ENCODE data around the gene ARHGAP18. TPM values are rescaled to one million over a fixed set of nuclear protein-coding genes. Genes with fewer than 3 reads are reported as not detected.
A peak's percentile ranks its signal among the peaks of the same experiment; 100 is the strongest.

Gene ARHGAP18
- total and polyA plus RNA-seq, 10 of the 15 experiments (the other 5 are each of a cell fraction or from before 2014, with no cell fraction given), result 18.2 to 52.2 (median 31.7) TPM

GRCh38 chr6:129748901-129749748 is 39.1 kb upstream of the ARHGAP18 start (continued):
- TF ChIP-seq ZNF592 (IDR thresholded peaks at IDR 0.05), result no peak
- TF ChIP-seq JUND (IDR thresholded peaks at IDR 0.05; ENCODE audit: low read depth, low read length), result no peak
- no peak for TF ChIP-seq MYB (IDR thresholded peaks at IDR 0.05; ENCODE audit: borderline replicate concordance, low read depth, low read length)
- TF ChIP-seq NFYA (IDR thresholded peaks at IDR 0.05; ENCODE audit: borderline replicate concordance, low read depth, low read length), result no peak
- no peak for TF ChIP-seq ATF3 (IDR thresholded peaks at IDR 0.05; ENCODE audit: borderline replicate concordance, extremely low read depth, low read depth, low read length)
- TF ChIP-seq, protein P1, sequence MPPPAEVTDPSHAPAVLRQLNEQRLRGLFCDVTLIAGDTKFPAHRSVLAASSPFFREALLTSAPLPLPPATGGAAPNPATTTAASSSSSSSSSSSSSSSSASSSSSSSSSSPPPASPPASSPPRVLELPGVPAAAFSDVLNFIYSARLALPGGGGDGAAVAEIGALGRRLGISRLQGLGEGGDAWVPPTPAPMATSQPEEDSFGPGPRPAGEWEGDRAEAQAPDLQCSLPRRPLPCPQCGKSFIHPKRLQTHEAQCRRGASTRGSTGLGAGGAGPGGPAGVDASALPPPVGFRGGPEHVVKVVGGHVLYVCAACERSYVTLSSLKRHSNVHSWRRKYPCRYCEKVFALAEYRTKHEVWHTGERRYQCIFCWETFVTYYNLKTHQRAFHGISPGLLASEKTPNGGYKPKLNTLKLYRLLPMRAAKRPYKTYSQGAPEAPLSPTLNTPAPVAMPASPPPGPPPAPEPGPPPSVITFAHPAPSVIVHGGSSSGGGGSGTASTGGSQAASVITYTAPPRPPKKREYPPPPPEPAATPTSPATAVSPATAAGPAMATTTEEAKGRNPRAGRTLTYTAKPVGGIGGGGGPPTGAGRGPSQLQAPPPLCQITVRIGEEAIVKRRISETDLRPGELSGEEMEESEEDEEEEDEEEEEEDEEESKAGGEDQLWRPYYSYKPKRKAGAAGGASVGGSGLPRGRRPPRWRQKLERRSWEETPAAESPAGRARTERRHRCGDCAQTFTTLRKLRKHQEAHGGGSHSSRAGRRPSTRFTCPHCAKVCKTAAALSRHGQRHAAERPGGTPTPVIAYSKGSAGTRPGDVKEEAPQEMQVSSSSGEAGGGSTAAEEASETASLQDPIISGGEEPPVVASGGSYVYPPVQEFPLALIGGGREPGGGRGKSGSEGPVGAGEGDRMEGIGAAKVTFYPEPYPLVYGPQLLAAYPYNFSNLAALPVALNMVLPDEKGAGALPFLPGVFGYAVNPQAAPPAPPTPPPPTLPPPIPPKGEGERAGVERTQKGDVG (CRISPR knock-in tag; IDR thresholded peaks at IDR 0.05), result no peak
- TF ChIP-seq FOS (IDR thresholded peaks at IDR 0.05; ENCODE audit: borderline replicate concordance, extremely low read depth, insufficient read length), result no peak
- TF ChIP-seq ZZZ3 (IDR thresholded peaks at IDR 0.05; ENCODE audit: control insufficient read depth, insufficient read length, low read depth), result no peak
- peak; percentile 58; the same call in 1 of the 2 replicates for TF ChIP-seq DPF2 (IDR thresholded peaks at IDR 0.05)
- TF ChIP-seq MYC (IDR thresholded peaks at IDR 0.05; ENCODE audit: insufficient read depth, insufficient read length, insufficient replicate concordance, low read length, severe bottlenecking), result no peak
- TF ChIP-seq JUNB (IDR thresholded peaks at IDR 0.05), result no peak
- peak; percentile 95 for TF ChIP-seq NR2F1 (conservative IDR thresholded peaks at IDR 0.05)
- peak; percentile 80 to 87 for TF ChIP-seq IKZF2 (IDR thresholded peaks at IDR 0.05)
- TF ChIP-seq, protein P2, sequence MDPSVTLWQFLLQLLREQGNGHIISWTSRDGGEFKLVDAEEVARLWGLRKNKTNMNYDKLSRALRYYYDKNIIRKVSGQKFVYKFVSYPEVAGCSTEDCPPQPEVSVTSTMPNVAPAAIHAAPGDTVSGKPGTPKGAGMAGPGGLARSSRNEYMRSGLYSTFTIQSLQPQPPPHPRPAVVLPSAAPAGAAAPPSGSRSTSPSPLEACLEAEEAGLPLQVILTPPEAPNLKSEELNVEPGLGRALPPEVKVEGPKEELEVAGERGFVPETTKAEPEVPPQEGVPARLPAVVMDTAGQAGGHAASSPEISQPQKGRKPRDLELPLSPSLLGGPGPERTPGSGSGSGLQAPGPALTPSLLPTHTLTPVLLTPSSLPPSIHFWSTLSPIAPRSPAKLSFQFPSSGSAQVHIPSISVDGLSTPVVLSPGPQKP (IDR thresholded peaks at IDR 0.05; ENCODE audit: low read depth, low read length), result no peak
- no peak for TF ChIP-seq STAT1 (conservative IDR thresholded peaks at IDR 0.05)
- TF ChIP-seq NFYB (IDR thresholded peaks at IDR 0.05; ENCODE audit: insufficient read depth, low read depth, low read length), result no peak
- no peak for TF ChIP-seq SRF (IDR thresholded peaks at IDR 0.05; ENCODE audit: low read depth in 2 of 2, low read length in 2 of 2)
- no peak for TF ChIP-seq EED (IDR thresholded peaks at IDR 0.05; ENCODE audit: low read depth)
- no peak for TF ChIP-seq EGR1 (IDR thresholded peaks at IDR 0.05; ENCODE audit: borderline replicate concordance in 1 of 2, low read depth in 2 of 2, low read length in 2 of 2)

All from GM12878 (cell line).